GF-D8 (cell line): ENCODE results near the gene ZDHHC20.

Experiments
- DNase-seq: peaks from one replicate; lab custom pipeline; 2025; lab: John Stamatoyannopoulos, UW

Gene ZDHHC20

DNA sequence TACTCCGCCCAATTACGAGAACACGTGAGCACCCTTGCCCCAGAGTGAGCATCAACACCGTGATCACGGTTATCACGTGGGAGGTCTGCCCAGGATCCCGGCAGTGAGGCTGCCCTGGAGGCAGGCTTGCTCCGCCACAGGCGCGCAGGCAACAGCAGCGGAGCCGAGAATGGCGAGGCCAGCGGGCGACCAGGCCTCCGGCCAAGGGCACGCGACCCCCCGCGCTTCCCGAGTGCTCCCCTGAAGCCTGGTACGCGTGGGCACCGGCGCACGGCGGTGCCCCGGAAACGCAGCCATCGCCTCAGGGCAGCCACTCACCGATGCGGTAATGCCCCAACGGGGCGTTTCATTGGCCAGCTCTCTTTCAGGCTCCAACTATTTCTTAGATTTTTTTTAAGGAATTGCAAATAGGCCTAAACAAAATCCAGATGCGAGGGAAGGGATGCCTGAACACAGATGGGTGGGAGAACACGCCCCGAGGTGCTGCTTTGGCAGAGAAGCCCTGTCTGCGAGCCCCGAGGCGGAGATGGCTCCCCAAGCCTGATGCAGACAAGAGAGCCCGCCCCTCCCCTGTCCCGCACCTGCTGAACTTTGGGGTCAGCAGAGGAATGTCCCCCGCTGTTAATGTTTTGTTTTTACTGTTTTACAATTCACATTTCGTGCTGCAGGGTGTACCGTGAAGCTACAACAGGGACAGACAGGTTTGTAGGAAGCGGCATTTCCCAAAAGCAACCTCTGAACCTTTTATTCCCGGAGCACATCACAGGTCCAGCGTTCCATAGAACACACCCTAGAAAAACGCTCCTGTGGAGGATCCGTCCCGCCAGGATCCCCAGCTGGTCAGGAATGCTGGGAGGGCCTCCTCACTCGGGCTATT is 132.7 kb downstream of the ZDHHC20 start:
- DNase-seq, result no peak

DNA sequence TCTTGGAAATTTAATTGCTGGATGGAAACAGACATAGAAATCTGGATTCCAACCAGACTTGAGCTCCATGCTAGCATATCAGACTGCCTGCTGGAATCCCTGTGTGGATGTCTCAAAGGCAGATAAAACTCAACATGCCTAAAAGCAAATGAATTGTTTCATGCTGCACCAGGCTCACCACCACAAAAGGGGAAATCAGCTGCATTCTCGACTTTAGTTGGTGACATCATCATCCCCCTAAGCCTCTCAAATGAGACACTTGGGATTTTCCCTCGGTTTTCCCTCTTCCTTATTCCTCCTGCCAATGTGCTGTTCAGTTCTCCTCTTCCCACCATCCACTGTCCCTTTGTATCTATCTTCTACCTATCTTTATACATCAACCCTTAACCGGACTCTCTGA is 134.3 kb downstream of the ZDHHC20 start:
- no peak for DNase-seq

DNA sequence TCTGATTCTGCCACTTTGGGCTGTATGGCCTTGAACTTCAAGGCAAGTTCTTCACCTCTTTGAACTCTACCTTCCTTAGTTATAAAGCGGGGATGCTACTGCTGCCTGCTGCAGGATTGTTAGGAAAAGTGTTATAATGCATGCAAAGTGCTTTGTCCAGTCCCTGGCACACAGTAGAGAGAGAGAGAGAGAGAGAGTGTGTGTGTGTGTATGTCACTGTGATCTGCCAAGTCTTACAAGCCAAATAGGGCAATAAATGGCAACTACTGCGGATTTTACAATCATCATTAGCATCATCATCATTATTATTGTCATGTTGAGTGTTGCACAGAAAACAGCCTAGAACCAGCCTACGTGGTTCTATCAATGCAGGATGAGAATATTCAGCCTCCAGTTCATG is 136.1 kb downstream of the ZDHHC20 start:
- no peak for DNase-seq
